ENCODE data around the gene ATG2B. TPM values are rescaled to one million over a fixed set of nuclear protein-coding genes. Genes with fewer than 3 reads are reported as not detected.
A peak's percentile ranks its signal among the peaks of the same experiment; 100 is the strongest.

ATG2B gene
- 10 to 100 TPM; 29.1 to 47.4 TPM for total RNA-seq

GRCh38 chr14:96362965-96363750 is at the start of gene ATG2B, which contains the start of gene GSKIP:
ATG2B (minus strand) TSS chr14:96363341; CDS start chr14:96362976, 365 bp downstream.
GSKIP (plus strand) TSS chr14:96363526; CDS start chr14:96382248, 18,722 bp downstream.
- Histone ChIP-seq H3K9me3 (no peaks in the 10 kb centered on the region), H3K27me3 (replicated peaks; ENCODE audit: insufficient read depth) (no peaks in the 10 kb centered on the region), H3K36me3 (no peaks in the 10 kb centered on the region), H3K4me1 (ENCODE audit: control insufficient read depth in 1 of 2, low read depth in 2 of 2) (peaks cover 19 to 29% of the 10 kb centered on the region in 2 donors), H3K27ac (peak within 1 kb of the TSS; percentile 89 to 92), H3K4me3 (peak within 1 kb of the TSS; percentile 94)
- DNase-seq (ENCODE audit: low spot score) (peak; percentile 72), ATAC-seq (ENCODE audit: insufficient number of reproducible peaks, low FRiP score, low read depth) (peak; percentile 90)
- TF ChIP-seq CTCF (IDR thresholded peaks at IDR 0.05): no peak

GRCh38 chr14:96410119-96410518 is 47.0 kb upstream of the ATG2B start:
- no peak for TF ChIP-seq CTCF (IDR thresholded peaks at IDR 0.05)

GRCh38 chr14:96409701-96410100 is 46.6 kb upstream of the ATG2B start:
- ATAC-seq (ENCODE audit: insufficient number of reproducible peaks, low FRiP score, low read depth) (no peak), DNase-seq (ENCODE audit: low spot score) (no peak)
- no peak overlapping the region for H3K27ac ChIP-seq

More at GRCh38 chr14:96410119-96410518, 47.0 kb upstream of the ATG2B start:
- ATAC-seq (ENCODE audit: insufficient number of reproducible peaks, low FRiP score, low read depth) (no peak), DNase-seq (ENCODE audit: low spot score) (no peak)
- H3K9me3 ChIP-seq: no peaks in the 10 kb centered on the region
- no peaks in the 10 kb centered on the region for H3K27me3 ChIP-seq (replicated peaks; ENCODE audit: insufficient read depth)
- H3K36me3 ChIP-seq: no peaks in the 10 kb centered on the region
- no peak overlapping the region for H3K27ac ChIP-seq
- H3K4me1 ChIP-seq (ENCODE audit: control insufficient read depth in 1 of 2, low read depth in 2 of 2): no peaks in the 10 kb centered on the region
- no peak overlapping the region for H3K4me3 ChIP-seq

GRCh38 chr14:96408608-96409007 is 45.5 kb upstream of the ATG2B start:
- no peak for ATAC-seq (ENCODE audit: insufficient number of reproducible peaks, low FRiP score, low read depth)
- Histone ChIP-seq H3K4me3 (no peak overlapping the region), H3K4me1 (ENCODE audit: control insufficient read depth in 1 of 2, low read depth in 2 of 2) (no peaks in the 10 kb centered on the region)

More at GRCh38 chr14:96409701-96410100, 46.6 kb upstream of the ATG2B start:
- no peak overlapping the region for H3K4me3 ChIP-seq
- no peaks in the 10 kb centered on the region for H3K36me3 ChIP-seq
- no peaks in the 10 kb centered on the region for H3K27me3 ChIP-seq (replicated peaks; ENCODE audit: insufficient read depth)
- no peak for TF ChIP-seq CTCF (IDR thresholded peaks at IDR 0.05)
- no peaks in the 10 kb centered on the region for H3K4me1 ChIP-seq (ENCODE audit: control insufficient read depth in 1 of 2, low read depth in 2 of 2)
- H3K9me3 ChIP-seq: no peaks in the 10 kb centered on the region

More at GRCh38 chr14:96408608-96409007, 45.5 kb upstream of the ATG2B start:
- Histone ChIP-seq H3K27ac (no peak overlapping the region), H3K9me3 (no peaks in the 10 kb centered on the region), H3K36me3 (no peaks in the 10 kb centered on the region), H3K27me3 (replicated peaks; ENCODE audit: insufficient read depth) (no peaks in the 10 kb centered on the region)
- TF ChIP-seq CTCF (IDR thresholded peaks at IDR 0.05): no peak
- no peak for DNase-seq (ENCODE audit: low spot score)

All from thoracic aorta (tissue), 2 donors.